ENCODE results near the gene PCMTD2.

- TF ChIP-seq CTCF (IDR thresholded peaks at IDR 0.05) (no peak), POLR2A (IDR thresholded peaks at IDR 0.05; ENCODE audit: low read depth) (no peak)
Measured at GRCh38 chr20:64247307-64247618, 8.3 kb upstream of the PCMTD2 start.
